DOHH2 (cell line): ENCODE data around the gene TXNDC17.

Source experiments
- H3F3A ChIP-seq: fragments of 200-600 bp; sonication (generic), shearing (Covaris generic); 2 replicates; pipeline ENCODE4 v1.6.0; 2016; ENCODE audit warnings: antibody characterized with exemption, mild to moderate bottlenecking; ENCODE audit not compliant: control insufficient read depth, insufficient read depth
- H3K27ac ChIP-seq: fragments of 200-600 bp; sonication (generic); 2 replicates; pipeline ENCODE4 v1.5.1; 2014; ENCODE audit warnings: low read depth, mild to moderate bottlenecking, low read length, moderate library complexity
- H3K27me3 ChIP-seq: fragments of 200-600 bp; sonication (generic); 2 replicates; pipeline ENCODE4 v1.6.1; 2014; ENCODE audit warnings: mild to moderate bottlenecking, low read length, mixed read lengths; ENCODE audit not compliant: control insufficient read depth
- H3K36me3 ChIP-seq: fragments of 200-600 bp; sonication (generic); 2 replicates; pipeline ENCODE4 v1.6.1; 2014; ENCODE audit warnings: mild to moderate bottlenecking, low read length, moderate library complexity, mixed read lengths; ENCODE audit not compliant: control insufficient read depth
- H3K4me1 ChIP-seq: fragments of 200-600 bp; sonication (generic); 2 replicates; pipeline ENCODE4 v1.6.1; 2014; ENCODE audit warnings: mild to moderate bottlenecking, low read length, mixed read lengths; ENCODE audit not compliant: control insufficient read depth
- H3K4me2 ChIP-seq: fragments of 200-600 bp; sonication (generic); 2 replicates; pipeline ENCODE4 v1.6.0; 2014; ENCODE audit warnings: mild to moderate bottlenecking, low read length, moderate library complexity
- H3K4me3 ChIP-seq: fragments of 200-600 bp; sonication (generic); 2 replicates; pipeline ENCODE4 v1.5.1; 2014; ENCODE audit warnings: mild to moderate bottlenecking, low read length, mixed read lengths
- H3K79me2 ChIP-seq: fragments of 200-600 bp; sonication (generic); 2 replicates; pipeline ENCODE4 v1.6.1; 2014; ENCODE audit warnings: mild to moderate bottlenecking, low read length, mixed read lengths; ENCODE audit not compliant: control insufficient read depth
- H3K9me2 ChIP-seq: fragments of 200-600 bp; sonication (generic); replicated peaks from 2 replicates; pipeline ENCODE4 v1.6.1; 2014; ENCODE audit warnings: mild to moderate bottlenecking, low read length, mixed read lengths; ENCODE audit not compliant: control insufficient read depth
- H3K9me3 ChIP-seq: fragments of 200-600 bp; sonication (generic); 2 replicates; pipeline ENCODE4 v1.6.1; 2014; ENCODE audit warnings: antibody characterized with exemption, low read length, mixed read lengths; ENCODE audit not compliant: control insufficient read depth, insufficient read depth
- H4K20me1 ChIP-seq: fragments of 200-600 bp; sonication (generic); 2 replicates; pipeline ENCODE4 v1.6.0; 2014; ENCODE audit warnings: low read depth, mild to moderate bottlenecking, antibody characterized with exemption, low read length, moderate library complexity; ENCODE audit not compliant: control insufficient read depth, insufficient read depth
- EZH2phosphoT487 ChIP-seq: fragments of 200-600 bp; sonication (generic); IDR thresholded peaks from 2 replicates; pipeline ENCODE4 v1.6.1; 2017; ENCODE audit warnings: borderline replicate concordance, mild to moderate bottlenecking, antibody characterized with exemption, low read length, moderate library complexity, mixed read lengths
- TF ChIP-seq, protein P1 (sequence below): fragments of 200-600 bp; sonication (generic); IDR thresholded peaks from one replicate; pipeline ENCODE4 v1.5.1; 2014; ENCODE audit warnings: antibody characterized with exemption, mild to moderate bottlenecking, low read depth, low read length; ENCODE audit not compliant: poor library complexity, severe bottlenecking

TXNDC17 gene

DNA sequence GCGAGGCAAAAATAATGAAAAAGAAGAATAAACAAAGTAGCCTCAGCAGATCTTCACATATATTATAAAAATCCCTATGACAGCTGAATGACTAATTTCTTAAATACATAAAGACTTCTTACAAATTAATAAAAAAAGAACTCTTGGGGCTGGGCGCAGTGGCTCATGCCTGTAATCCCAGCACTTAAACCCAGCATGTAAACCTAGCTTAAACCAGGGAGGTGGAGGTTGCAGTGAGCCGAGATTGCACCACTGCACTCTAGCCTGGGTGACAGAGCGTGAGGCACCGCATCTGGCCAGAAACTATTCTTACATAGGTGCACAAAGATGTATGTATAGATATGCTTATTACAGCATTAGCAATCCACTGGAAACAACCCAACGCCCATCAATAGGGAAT lies 38.4 kb downstream of the TXNDC17 start:
- no peaks in the 10 kb centered on the region for H3K9me2 ChIP-seq
- H3K4me1 ChIP-seq: no peaks in the 10 kb centered on the region
- no peak for TF ChIP-seq EZH2phosphoT487
- TF ChIP-seq, protein P1, sequence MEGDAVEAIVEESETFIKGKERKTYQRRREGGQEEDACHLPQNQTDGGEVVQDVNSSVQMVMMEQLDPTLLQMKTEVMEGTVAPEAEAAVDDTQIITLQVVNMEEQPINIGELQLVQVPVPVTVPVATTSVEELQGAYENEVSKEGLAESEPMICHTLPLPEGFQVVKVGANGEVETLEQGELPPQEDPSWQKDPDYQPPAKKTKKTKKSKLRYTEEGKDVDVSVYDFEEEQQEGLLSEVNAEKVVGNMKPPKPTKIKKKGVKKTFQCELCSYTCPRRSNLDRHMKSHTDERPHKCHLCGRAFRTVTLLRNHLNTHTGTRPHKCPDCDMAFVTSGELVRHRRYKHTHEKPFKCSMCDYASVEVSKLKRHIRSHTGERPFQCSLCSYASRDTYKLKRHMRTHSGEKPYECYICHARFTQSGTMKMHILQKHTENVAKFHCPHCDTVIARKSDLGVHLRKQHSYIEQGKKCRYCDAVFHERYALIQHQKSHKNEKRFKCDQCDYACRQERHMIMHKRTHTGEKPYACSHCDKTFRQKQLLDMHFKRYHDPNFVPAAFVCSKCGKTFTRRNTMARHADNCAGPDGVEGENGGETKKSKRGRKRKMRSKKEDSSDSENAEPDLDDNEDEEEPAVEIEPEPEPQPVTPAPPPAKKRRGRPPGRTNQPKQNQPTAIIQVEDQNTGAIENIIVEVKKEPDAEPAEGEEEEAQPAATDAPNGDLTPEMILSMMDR: no peak
- no peaks in the 10 kb centered on the region for H3K9me3 ChIP-seq
- H3K36me3 ChIP-seq: no peaks in the 10 kb centered on the region
- no peaks in the 10 kb centered on the region for H4K20me1 ChIP-seq
- peaks cover 20% of the 10 kb centered on the region for H3K27me3 ChIP-seq
- H3K27ac ChIP-seq: no peak overlapping the region
- no peak overlapping the region for H3K4me2 ChIP-seq
- no peaks in the 10 kb centered on the region for H3K79me2 ChIP-seq
- no peak overlapping the region for H3K4me3 ChIP-seq
- H3F3A ChIP-seq: no peaks in the 10 kb centered on the region

GRCh38 chr17:6681176-6681575 lies 40.3 kb downstream of the TXNDC17 start:
- no peak overlapping the region for H3K27ac ChIP-seq
- H3K27me3 ChIP-seq: peaks cover 20% of the 10 kb centered on the region

DNA sequence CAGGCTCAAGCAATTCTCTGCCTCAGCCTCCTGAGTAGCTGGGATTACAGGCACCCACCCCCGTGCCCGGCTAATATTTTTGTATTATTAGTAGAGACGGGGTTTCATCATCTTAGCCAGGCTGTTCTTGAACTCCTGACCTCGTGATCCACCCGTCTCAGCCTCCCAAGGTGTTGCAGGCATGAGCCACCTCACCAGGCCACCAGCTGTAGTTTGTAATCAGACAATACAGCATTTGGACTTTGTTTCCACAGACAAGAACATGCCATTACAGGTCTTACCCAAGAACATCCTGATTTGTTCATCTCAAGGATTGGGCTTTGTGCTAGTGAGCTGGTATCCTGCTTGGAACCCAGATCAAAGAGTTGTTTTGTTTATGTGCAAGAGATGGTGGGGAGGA lies 40.8 kb downstream of the TXNDC17 start:
- H3K27ac ChIP-seq: no peak overlapping the region
- TF ChIP-seq EZH2phosphoT487: no peak
- TF ChIP-seq, protein P1: no peak
- H3F3A ChIP-seq: no peaks in the 10 kb centered on the region
- H3K9me2 ChIP-seq: no peaks in the 10 kb centered on the region
- H3K4me2 ChIP-seq: no peak overlapping the region
- no peaks in the 10 kb centered on the region for H4K20me1 ChIP-seq
- no peaks in the 10 kb centered on the region for H3K9me3 ChIP-seq
- no peaks in the 10 kb centered on the region for H3K4me1 ChIP-seq
- H3K36me3 ChIP-seq: no peaks in the 10 kb centered on the region
- H3K27me3 ChIP-seq: peaks cover 20% of the 10 kb centered on the region
- H3K79me2 ChIP-seq: no peaks in the 10 kb centered on the region
- H3K4me3 ChIP-seq: no peak overlapping the region

More at GRCh38 chr17:6681176-6681575, 40.3 kb downstream of the TXNDC17 start:
- Histone ChIP-seq H3K4me2 (no peak overlapping the region), H3K9me3 (no peaks in the 10 kb centered on the region), H4K20me1 (no peaks in the 10 kb centered on the region), H3F3A (no peaks in the 10 kb centered on the region), H3K4me1 (no peaks in the 10 kb centered on the region), H3K9me2 (no peaks in the 10 kb centered on the region), H3K36me3 (no peaks in the 10 kb centered on the region), H3K4me3 (no peak overlapping the region), H3K79me2 (no peaks in the 10 kb centered on the region)
- TF ChIP-seq, protein P1: no peak
- TF ChIP-seq EZH2phosphoT487: no peak
